GM04504 (cell line): ENCODE data around the gene ATP5ME.

Experiments used
- DNase-seq: peaks from one replicate; pipeline ENCODE4 v3.0.0-alpha.2; 2012; ENCODE audit warnings: low read depth

ATP5ME gene

GRCh38 chr4:633406-633805, 40.7 kb downstream of the ATP5ME start:
- DNase-seq, result no peak

- DNase-seq, result no peak
Measured at GRCh38 chr4:632926-633325, 41.1 kb downstream of the ATP5ME start.

GRCh38 chr4:632196-632790, 41.8 kb downstream of the ATP5ME start:
- no peak for DNase-seq

DNA sequence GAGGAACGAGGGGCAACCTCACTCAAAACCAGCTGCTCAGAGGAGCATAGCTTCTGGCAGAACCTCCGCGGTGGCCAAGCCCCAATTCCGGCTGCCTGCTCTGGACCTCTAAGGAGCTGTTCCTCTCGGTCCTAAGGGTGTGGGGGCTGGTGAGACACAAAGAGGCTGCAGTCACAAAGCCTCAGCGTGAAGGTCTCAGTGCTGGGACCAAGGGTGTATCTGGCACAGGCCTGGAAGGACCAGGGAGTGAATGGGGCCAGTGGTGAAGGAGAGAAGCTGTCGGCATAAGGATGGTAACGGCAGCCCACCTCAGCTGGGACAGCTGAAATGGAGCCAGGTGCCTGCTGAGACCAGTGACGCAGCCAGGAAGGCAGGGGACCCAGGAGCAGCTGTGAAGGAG, 43.4 kb downstream of the ATP5ME start:
- no peak for DNase-seq

- no peak for DNase-seq
Measured at GRCh38 chr4:629915-630641, 44.0 kb downstream of the ATP5ME start.

DNA sequence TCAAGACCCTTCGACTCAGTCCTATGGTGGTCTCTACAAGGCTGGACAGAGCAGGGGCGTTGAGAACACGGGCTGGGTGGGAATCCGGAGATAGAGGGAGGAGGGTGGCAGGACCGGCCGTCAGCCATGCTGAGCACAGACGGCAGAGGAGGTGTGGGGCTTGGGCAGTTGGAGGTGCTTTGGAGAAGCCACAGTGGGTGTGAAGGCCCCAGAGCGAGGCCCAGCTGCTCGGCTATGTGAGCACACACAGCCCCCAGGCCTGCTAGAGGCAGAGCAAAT, 44.5 kb downstream of the ATP5ME start:
- DNase-seq, result no peak

- no peak for DNase-seq
Measured at GRCh38 chr4:628821-629635, 45.0 kb downstream of the ATP5ME start.

- no peak for DNase-seq
Measured at GRCh38 chr4:628311-628741, 45.8 kb downstream of the ATP5ME start.

GRCh38 chr4:627347-628125, 46.5 kb downstream of the ATP5ME start:
- DNase-seq, result no peak

- no peak for DNase-seq
Measured at GRCh38 chr4:626201-627091, 47.6 kb downstream of the ATP5ME start.

DNA sequence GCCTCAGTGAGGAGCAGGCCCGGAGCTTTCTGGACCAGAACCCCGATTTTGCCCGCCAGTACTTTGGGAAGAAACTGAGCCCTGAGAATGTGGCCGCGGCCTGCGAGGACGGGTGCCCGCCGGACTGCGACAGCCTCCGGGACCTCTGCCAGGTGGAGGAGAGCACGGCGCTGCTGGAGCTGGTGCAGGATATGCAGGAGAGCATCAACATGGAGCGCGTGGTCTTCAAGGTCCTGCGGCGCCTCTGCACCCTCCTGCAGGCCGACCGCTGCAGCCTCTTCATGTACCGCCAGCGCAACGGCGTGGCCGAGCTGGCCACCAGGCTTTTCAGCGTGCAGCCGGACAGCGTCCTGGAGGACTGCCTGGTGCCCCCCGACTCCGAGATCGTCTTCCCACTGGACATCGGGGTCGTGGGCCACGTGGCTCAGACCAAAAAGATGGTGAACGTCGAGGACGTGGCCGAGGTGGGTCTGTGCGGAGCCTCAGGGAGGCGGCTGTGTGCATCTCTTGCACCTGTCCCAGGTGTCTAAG, 48.4 kb downstream of the ATP5ME start:
- no peak for DNase-seq

GRCh38 chr4:624705-625590, 49.1 kb downstream of the ATP5ME start, which contains the start of gene PDE6B:
PDE6B (plus strand) TSS chr4:625573; CDS start chr4:625627, 54 bp downstream.
- DNase-seq, result no peak

- no peak for DNase-seq
Measured at GRCh38 chr4:623914-624566, 50.0 kb downstream of the ATP5ME start.

DNA sequence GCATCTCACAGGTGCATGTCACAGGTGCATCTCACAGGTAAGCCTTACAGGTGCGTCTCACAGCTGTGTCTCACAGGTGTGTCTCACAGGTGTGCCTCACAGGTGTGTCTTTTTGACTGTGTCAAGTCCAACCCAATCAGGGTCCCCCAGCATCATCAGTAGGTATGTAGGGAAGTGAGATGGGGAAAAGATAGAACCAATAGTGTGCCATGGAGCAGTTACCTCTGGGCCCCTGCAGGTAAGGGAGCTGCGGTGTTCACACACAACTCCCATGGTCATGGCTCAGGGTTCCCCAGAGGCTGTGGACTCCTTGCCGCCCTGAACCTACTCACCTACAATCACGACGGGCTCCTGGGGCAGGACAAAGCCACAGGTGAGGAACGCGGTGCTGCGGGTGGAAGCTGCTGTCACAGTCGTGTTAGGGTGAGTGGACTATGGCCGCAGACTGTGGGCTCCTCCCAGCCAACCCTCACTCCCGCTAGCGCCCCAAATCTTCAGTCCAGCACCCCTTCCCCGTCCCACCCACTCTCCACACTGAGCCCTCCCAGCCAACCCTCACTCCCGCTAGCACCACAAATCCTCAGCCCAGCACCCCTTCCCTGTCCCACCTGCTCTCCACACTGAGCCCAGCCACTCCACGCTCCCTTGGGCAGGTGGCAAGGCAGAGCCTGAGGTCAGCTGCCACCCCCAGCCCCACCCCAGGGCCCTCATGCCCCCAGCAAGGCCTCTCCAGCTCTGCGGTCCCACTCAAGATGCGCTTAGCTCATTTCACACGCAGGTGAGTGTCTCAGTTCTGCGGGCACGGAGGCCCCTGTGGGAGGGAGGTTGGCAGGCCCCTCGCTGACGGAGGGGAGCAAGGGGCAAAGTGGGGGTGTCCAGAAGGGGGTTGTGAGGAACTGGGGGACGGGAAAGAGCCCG, 50.8 kb downstream of the ATP5ME start:
- DNase-seq, result no peak
